ENCODE results near the gene ZNF236. TPM values are rescaled to one million over a fixed set of nuclear protein-coding genes. Genes with fewer than 3 reads are reported as not detected.

ZNF236 gene
- polyA plus RNA-seq, 3 donors: 1.7 to 6.5 (median 2.4) TPM

DNA sequence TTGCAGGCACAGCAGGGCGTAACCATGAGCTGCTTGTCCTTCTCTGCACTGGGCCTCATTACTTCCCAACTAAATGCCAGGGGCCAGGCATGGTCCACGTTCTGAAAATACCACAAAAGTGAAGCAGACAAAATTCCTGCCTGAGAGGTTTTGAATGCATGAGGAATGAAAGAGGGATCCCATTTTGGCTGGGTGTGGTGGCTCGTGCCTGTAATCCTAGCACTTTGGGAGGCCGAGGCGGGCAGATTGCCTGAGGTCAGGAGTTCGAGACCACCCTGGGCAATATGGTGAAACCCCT lies 170.7 kb downstream of the ZNF236 start:
- H3K4me1 Mint-ChIP-seq: peaks cover 12% of the 10 kb centered on the region
- no peaks in the 10 kb centered on the region for H3K27me3 ChIP-seq (ENCODE audit: control insufficient read depth in 2 of 2, insufficient read depth in 2 of 2, low read length in 2 of 2)
- H3K4me2 ChIP-seq (replicated peaks; ENCODE audit: extremely low read depth, low read length, poor library complexity, severe bottlenecking): no peak overlapping the region
- H3K9ac ChIP-seq (ENCODE audit: insufficient read depth, low read length, poor library complexity, severe bottlenecking): no peak overlapping the region
- H3K4me3 ChIP-seq (replicated peaks in 1 of 3; ENCODE audit: low read depth in 2 of 3, low read length in 3 of 3): no peak overlapping the region
- DNase-seq: no peak
- H3K79me2 ChIP-seq (ENCODE audit: insufficient read depth, low read length): no peaks in the 10 kb centered on the region
- peaks cover 0 to 1% of the 10 kb centered on the region in 2 donors for H3K36me3 Mint-ChIP-seq
- no peaks in the 10 kb centered on the region for H3K9me3 ChIP-seq (replicated peaks in 1 of 2; ENCODE audit: control insufficient read depth in 1 of 2, insufficient read depth in 1 of 2, low read length in 2 of 2)
- H3K4me1 ChIP-seq (ENCODE audit: control insufficient read depth in 1 of 2, insufficient read depth in 2 of 2, low read length in 2 of 2): peaks cover 11 to 13% of the 10 kb centered on the region in 2 donors
- H4K20me1 ChIP-seq (ENCODE audit: insufficient read depth, low read length): no peaks in the 10 kb centered on the region
- 100% methylated on average over 5 of the region's 6 CpGs for WGBS (ENCODE audit: insufficient coverage)
- intact Hi-C loops (cut with micrococcal nuclease): no loop called here
- no peaks in the 10 kb centered on the region for H3K36me3 ChIP-seq (replicated peaks in 1 of 2; ENCODE audit: control insufficient read depth in 1 of 2, insufficient read depth in 2 of 2, low read length in 2 of 2)
- peaks cover 0 to 8% (median 3%) of the 10 kb centered on the region in 3 donors for H3K27me3 Mint-ChIP-seq (ENCODE audit: low read depth in 3 of 3)
- no peak overlapping the region for H2AFZ ChIP-seq (ENCODE audit: insufficient read depth, low read depth, low read length, poor library complexity, severe bottlenecking)
- H3K27ac ChIP-seq (ENCODE audit: low read depth in 1 of 2, low read length in 2 of 2): no peak overlapping the region
- peaks cover 0 to under 1% (median 0%) of the 10 kb centered on the region in 7 donors for H3K9me3 Mint-ChIP-seq
- TF ChIP-seq, protein P1, sequence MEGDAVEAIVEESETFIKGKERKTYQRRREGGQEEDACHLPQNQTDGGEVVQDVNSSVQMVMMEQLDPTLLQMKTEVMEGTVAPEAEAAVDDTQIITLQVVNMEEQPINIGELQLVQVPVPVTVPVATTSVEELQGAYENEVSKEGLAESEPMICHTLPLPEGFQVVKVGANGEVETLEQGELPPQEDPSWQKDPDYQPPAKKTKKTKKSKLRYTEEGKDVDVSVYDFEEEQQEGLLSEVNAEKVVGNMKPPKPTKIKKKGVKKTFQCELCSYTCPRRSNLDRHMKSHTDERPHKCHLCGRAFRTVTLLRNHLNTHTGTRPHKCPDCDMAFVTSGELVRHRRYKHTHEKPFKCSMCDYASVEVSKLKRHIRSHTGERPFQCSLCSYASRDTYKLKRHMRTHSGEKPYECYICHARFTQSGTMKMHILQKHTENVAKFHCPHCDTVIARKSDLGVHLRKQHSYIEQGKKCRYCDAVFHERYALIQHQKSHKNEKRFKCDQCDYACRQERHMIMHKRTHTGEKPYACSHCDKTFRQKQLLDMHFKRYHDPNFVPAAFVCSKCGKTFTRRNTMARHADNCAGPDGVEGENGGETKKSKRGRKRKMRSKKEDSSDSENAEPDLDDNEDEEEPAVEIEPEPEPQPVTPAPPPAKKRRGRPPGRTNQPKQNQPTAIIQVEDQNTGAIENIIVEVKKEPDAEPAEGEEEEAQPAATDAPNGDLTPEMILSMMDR (IDR thresholded peaks at IDR 0.05): no peak
- H3K4me3 Mint-ChIP-seq: no peak overlapping the region
- H3K27ac Mint-ChIP-seq: no peak overlapping the region

DNA sequence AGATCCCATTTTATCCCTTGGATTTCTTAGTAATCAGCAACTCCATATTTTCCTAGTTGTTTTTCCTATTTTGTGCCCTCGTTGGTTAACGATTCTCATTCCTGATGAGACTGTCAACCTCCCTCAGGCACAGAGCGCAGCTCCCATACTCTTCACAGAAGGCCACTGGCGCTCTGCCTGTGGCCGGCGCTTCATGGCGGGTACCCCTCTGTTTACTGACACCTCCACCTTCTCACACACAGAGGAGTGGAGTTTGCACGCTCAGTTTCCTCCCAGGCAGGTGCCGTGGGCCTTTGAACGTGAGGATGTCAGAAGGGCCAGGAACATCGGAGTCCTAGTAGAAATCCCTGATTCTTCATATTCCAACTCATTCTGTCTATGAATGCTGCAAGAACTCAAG lies 171.2 kb downstream of the ZNF236 start:
- H3K4me1 Mint-ChIP-seq: peaks cover 8% of the 10 kb centered on the region
- H3K4me2 ChIP-seq (replicated peaks; ENCODE audit: extremely low read depth, low read length, poor library complexity, severe bottlenecking): no peak overlapping the region
- no peak overlapping the region for H3K27ac Mint-ChIP-seq

More for the DNA sequence above, 171.2 kb downstream of the ZNF236 start:
- Histone ChIP-seq H3K4me3 (replicated peaks in 1 of 3; ENCODE audit: low read depth in 2 of 3, low read length in 3 of 3) (no peak overlapping the region), H3K27ac (ENCODE audit: low read depth in 1 of 2, low read length in 2 of 2) (no peak overlapping the region), H3K9ac (ENCODE audit: insufficient read depth, low read length, poor library complexity, severe bottlenecking) (no peak overlapping the region), H4K20me1 (ENCODE audit: insufficient read depth, low read length) (no peaks in the 10 kb centered on the region), H3K27me3 (ENCODE audit: control insufficient read depth in 2 of 2, insufficient read depth in 2 of 2, low read length in 2 of 2) (no peaks in the 10 kb centered on the region), H3K79me2 (ENCODE audit: insufficient read depth, low read length) (no peaks in the 10 kb centered on the region), H2AFZ (ENCODE audit: insufficient read depth, low read depth, low read length, poor library complexity, severe bottlenecking) (no peak overlapping the region), H3K36me3 (replicated peaks in 1 of 2; ENCODE audit: control insufficient read depth in 1 of 2, insufficient read depth in 2 of 2, low read length in 2 of 2) (no peaks in the 10 kb centered on the region), H3K9me3 (replicated peaks in 1 of 2; ENCODE audit: control insufficient read depth in 1 of 2, insufficient read depth in 1 of 2, low read length in 2 of 2) (no peaks in the 10 kb centered on the region), H3K4me1 (ENCODE audit: control insufficient read depth in 1 of 2, insufficient read depth in 2 of 2, low read length in 2 of 2) (peaks cover 6 to 8% of the 10 kb centered on the region in 2 donors)
- no peaks in the 10 kb centered on the region for H3K36me3 Mint-ChIP-seq
- H3K27me3 Mint-ChIP-seq (ENCODE audit: low read depth in 3 of 3): peaks cover 0 to 8% (median 3%) of the 10 kb centered on the region in 3 donors
- H3K9me3 Mint-ChIP-seq: no peaks in the 10 kb centered on the region
- WGBS (ENCODE audit: insufficient coverage): 98% methylated on average over 7 of the region's 11 CpGs
- intact Hi-C loops (cut with micrococcal nuclease): no loop called here
- no peak for DNase-seq
- TF ChIP-seq, protein P1 (IDR thresholded peaks at IDR 0.05): no peak
- H3K4me3 Mint-ChIP-seq: no peak overlapping the region
